Measurements from ENCODE around the gene CNNM1. TPM values are rescaled to one million over a fixed set of nuclear protein-coding genes. Genes with fewer than 3 reads are reported as not detected.

The CNNM1 gene
- total and polyA plus RNA-seq, 4 donors: 1.6 to 7.5 (median 6.6) TPM

- H3K27me3 ChIP-seq (ENCODE audit: control insufficient read depth, insufficient read depth, low read length): no peaks in the 10 kb centered on the region
- DNase-seq (ENCODE audit: low read depth in 4 of 6, low spot score in 6 of 6): peak in 4 of 6 donors; percentile 9 to 46 (median 24)
- no peaks in the 10 kb centered on the region for H3K9me3 ChIP-seq (ENCODE audit: control insufficient read depth, insufficient read depth, low read length)
- H3K27ac ChIP-seq (ENCODE audit: low read depth, low read length): no peak overlapping the region
- no peak overlapping the region for H3K4me3 ChIP-seq (ENCODE audit: low read depth, low read length)
- peaks cover 9% of the 10 kb centered on the region for H3K4me1 ChIP-seq (ENCODE audit: control insufficient read depth, insufficient read depth, low read length)
- WGBS (ENCODE audit: insufficient coverage): no CpG with 5 or more reads among the region's 2 CpGs
- H3K36me3 ChIP-seq (ENCODE audit: control insufficient read depth, insufficient read depth, low read length): peaks cover 37% of the 10 kb centered on the region
Measured at GRCh38 chr10:99395750-99396445, 66.7 kb downstream of the CNNM1 start.

DNA sequence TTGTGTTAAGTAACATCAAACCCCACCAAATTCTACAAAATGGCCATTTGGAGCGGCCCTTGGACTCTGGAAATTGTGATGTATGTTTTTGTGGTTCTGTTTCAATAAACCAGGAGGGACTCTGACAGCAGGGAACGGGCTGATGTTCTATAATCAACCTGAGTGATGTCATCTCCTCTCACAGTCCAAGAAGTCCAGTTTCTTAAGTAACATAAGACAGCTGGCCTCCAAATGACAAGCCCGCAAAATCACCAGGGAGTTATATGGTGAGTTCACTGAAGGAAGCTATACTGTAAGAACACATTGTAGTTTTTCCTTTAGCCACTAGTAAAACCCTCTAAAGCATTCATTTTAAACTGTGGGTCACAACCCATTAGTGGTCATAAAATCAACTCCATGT is 67.3 kb downstream of the CNNM1 start:
- no peak for DNase-seq (ENCODE audit: low read depth in 4 of 6, low spot score in 6 of 6)
- H3K9me3 ChIP-seq (ENCODE audit: control insufficient read depth, insufficient read depth, low read length): no peaks in the 10 kb centered on the region
- H3K27me3 ChIP-seq (ENCODE audit: control insufficient read depth, insufficient read depth, low read length): no peaks in the 10 kb centered on the region
- no peak overlapping the region for H3K4me3 ChIP-seq (ENCODE audit: low read depth, low read length)
- H3K4me1 ChIP-seq (ENCODE audit: control insufficient read depth, insufficient read depth, low read length): peaks cover 9% of the 10 kb centered on the region
- peaks cover 38% of the 10 kb centered on the region for H3K36me3 ChIP-seq (ENCODE audit: control insufficient read depth, insufficient read depth, low read length)
- H3K27ac ChIP-seq (ENCODE audit: low read depth, low read length): no peak overlapping the region
- WGBS (ENCODE audit: insufficient coverage): no CpG with 5 or more reads among the region's 3 CpGs

DNA sequence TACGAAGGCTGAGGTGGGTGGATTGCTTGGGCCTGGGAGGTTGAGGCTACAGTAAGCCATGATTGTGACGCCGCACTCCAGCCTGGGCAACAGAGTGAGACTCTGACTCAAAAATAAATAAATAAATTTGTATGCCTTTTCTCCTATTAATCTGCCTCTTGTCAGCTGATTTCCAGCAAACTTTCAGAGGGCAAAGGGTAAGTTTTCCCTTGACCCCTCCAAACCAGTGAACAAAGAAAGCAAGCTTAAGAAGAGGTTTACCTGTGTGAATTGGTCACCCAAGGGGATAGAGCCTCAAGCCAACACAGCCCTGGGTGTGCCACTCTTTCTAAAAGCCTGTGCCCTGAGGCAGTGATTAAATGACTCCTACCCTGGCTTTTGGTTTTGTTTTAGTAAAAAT is 70.5 kb downstream of the CNNM1 start:
- Histone ChIP-seq H3K27me3 (ENCODE audit: control insufficient read depth, insufficient read depth, low read length) (no peaks in the 10 kb centered on the region), H3K36me3 (ENCODE audit: control insufficient read depth, insufficient read depth, low read length) (peaks cover 39% of the 10 kb centered on the region)

DNA sequence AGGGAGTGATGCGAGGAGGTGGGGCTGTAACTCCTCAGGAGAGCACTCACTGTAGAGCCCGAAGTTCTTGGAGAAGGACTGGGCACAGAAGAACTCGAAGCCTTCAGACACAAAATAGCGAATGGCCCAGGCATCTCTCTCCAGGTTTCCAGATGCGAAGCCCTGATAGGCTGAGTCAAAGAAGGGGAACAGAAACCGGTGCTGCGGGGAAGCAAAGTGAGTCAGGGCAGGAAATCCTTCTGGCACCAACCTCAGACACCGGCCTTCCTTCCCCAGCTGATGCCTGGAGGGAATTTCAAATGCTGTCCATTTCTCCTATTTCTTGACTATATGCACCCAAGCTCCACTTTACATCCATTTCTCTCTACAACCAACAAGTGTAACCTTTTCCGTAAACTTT is 74.5 kb downstream of the CNNM1 start:
- Histone ChIP-seq H3K36me3 (ENCODE audit: control insufficient read depth, insufficient read depth, low read length) (peaks cover 44% of the 10 kb centered on the region), H3K4me3 (ENCODE audit: low read depth, low read length) (no peak overlapping the region), H3K4me1 (ENCODE audit: control insufficient read depth, insufficient read depth, low read length) (no peaks in the 10 kb centered on the region), H3K9me3 (ENCODE audit: control insufficient read depth, insufficient read depth, low read length) (no peaks in the 10 kb centered on the region), H3K27me3 (ENCODE audit: control insufficient read depth, insufficient read depth, low read length) (no peaks in the 10 kb centered on the region), H3K27ac (ENCODE audit: low read depth, low read length) (no peak overlapping the region)
- no peak for DNase-seq (ENCODE audit: low read depth in 4 of 6, low spot score in 6 of 6)
- 100% methylated on average over 9 of the region's 9 CpGs for WGBS (ENCODE audit: insufficient coverage)

More for the DNA sequence above, 70.5 kb downstream of the CNNM1 start:
- Histone ChIP-seq H3K9me3 (ENCODE audit: control insufficient read depth, insufficient read depth, low read length) (no peaks in the 10 kb centered on the region), H3K4me1 (ENCODE audit: control insufficient read depth, insufficient read depth, low read length) (peaks cover under 1% of the 10 kb centered on the region), H3K27ac (ENCODE audit: low read depth, low read length) (no peak overlapping the region), H3K4me3 (ENCODE audit: low read depth, low read length) (no peak overlapping the region)
- no peak for DNase-seq (ENCODE audit: low read depth in 4 of 6, low spot score in 6 of 6)
- 100% methylated on average over 1 of the region's 3 CpGs for WGBS (ENCODE audit: insufficient coverage)

- Histone ChIP-seq H3K4me1 (ENCODE audit: control insufficient read depth, insufficient read depth, low read length) (no peaks in the 10 kb centered on the region), H3K4me3 (ENCODE audit: low read depth, low read length) (no peak overlapping the region), H3K36me3 (ENCODE audit: control insufficient read depth, insufficient read depth, low read length) (peaks cover 29% of the 10 kb centered on the region), H3K27me3 (ENCODE audit: control insufficient read depth, insufficient read depth, low read length) (no peaks in the 10 kb centered on the region), H3K27ac (ENCODE audit: low read depth, low read length) (no peak overlapping the region), H3K9me3 (ENCODE audit: control insufficient read depth, insufficient read depth, low read length) (no peaks in the 10 kb centered on the region)
- DNase-seq (ENCODE audit: low read depth in 4 of 6, low spot score in 6 of 6): no peak
- 100% methylated on average over 2 of the region's 3 CpGs for WGBS (ENCODE audit: insufficient coverage)
Measured at GRCh38 chr10:99406149-99406548, 77.0 kb downstream of the CNNM1 start.

GRCh38 chr10:99410146-99410545 is 81.0 kb downstream of the CNNM1 start:
- no peaks in the 10 kb centered on the region for H3K27me3 ChIP-seq (ENCODE audit: control insufficient read depth, insufficient read depth, low read length)
- peaks cover 10% of the 10 kb centered on the region for H3K36me3 ChIP-seq (ENCODE audit: control insufficient read depth, insufficient read depth, low read length)
- H3K4me1 ChIP-seq (ENCODE audit: control insufficient read depth, insufficient read depth, low read length): no peaks in the 10 kb centered on the region
- WGBS (ENCODE audit: insufficient coverage): 86% methylated on average over 1 of the region's 1 CpG
- no peaks in the 10 kb centered on the region for H3K9me3 ChIP-seq (ENCODE audit: control insufficient read depth, insufficient read depth, low read length)
- no peak overlapping the region for H3K27ac ChIP-seq (ENCODE audit: low read depth, low read length)
- DNase-seq (ENCODE audit: low read depth in 4 of 6, low spot score in 6 of 6): no peak
- H3K4me3 ChIP-seq (ENCODE audit: low read depth, low read length): no peak overlapping the region

GRCh38 chr10:99410876-99411275 is 81.7 kb downstream of the CNNM1 start:
- DNase-seq (ENCODE audit: low read depth in 4 of 6, low spot score in 6 of 6): no peak
- H3K4me3 ChIP-seq (ENCODE audit: low read depth, low read length): no peak overlapping the region
- H3K27ac ChIP-seq (ENCODE audit: low read depth, low read length): no peak overlapping the region
- H3K4me1 ChIP-seq (ENCODE audit: control insufficient read depth, insufficient read depth, low read length): no peaks in the 10 kb centered on the region
- 100% methylated on average over 1 of the region's 4 CpGs for WGBS (ENCODE audit: insufficient coverage)
- no peaks in the 10 kb centered on the region for H3K27me3 ChIP-seq (ENCODE audit: control insufficient read depth, insufficient read depth, low read length)
- H3K9me3 ChIP-seq (ENCODE audit: control insufficient read depth, insufficient read depth, low read length): no peaks in the 10 kb centered on the region
- H3K36me3 ChIP-seq (ENCODE audit: control insufficient read depth, insufficient read depth, low read length): peaks cover 3% of the 10 kb centered on the region

DNA sequence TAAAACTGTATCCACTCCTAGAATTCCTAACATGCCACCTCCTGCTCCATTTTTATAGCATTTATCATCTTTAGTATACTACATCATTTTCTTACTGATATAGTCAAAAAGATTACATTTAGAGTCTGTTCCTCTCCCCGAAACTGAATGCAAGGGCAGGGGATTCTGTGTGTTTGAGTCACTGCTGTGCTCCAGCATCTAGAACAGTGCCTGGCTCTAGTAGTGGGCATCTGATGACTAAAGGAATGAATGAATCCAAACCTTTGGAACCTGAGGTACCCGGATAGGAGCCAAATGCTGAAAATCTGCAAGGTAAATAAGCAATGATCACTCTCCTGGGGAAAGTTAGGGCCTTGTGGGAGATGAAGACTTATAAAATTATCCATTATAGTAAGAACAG is 82.4 kb downstream of the CNNM1 start:
- no peaks in the 10 kb centered on the region for H3K4me1 ChIP-seq (ENCODE audit: control insufficient read depth, insufficient read depth, low read length)
- no peak for DNase-seq (ENCODE audit: low read depth in 4 of 6, low spot score in 6 of 6)
- H3K27ac ChIP-seq (ENCODE audit: low read depth, low read length): no peak overlapping the region
- H3K4me3 ChIP-seq (ENCODE audit: low read depth, low read length): no peak overlapping the region
- H3K27me3 ChIP-seq (ENCODE audit: control insufficient read depth, insufficient read depth, low read length): no peaks in the 10 kb centered on the region
- no peaks in the 10 kb centered on the region for H3K9me3 ChIP-seq (ENCODE audit: control insufficient read depth, insufficient read depth, low read length)
- H3K36me3 ChIP-seq (ENCODE audit: control insufficient read depth, insufficient read depth, low read length): no peaks in the 10 kb centered on the region
- 90% methylated on average over 2 of the region's 2 CpGs for WGBS (ENCODE audit: insufficient coverage)

DNA sequence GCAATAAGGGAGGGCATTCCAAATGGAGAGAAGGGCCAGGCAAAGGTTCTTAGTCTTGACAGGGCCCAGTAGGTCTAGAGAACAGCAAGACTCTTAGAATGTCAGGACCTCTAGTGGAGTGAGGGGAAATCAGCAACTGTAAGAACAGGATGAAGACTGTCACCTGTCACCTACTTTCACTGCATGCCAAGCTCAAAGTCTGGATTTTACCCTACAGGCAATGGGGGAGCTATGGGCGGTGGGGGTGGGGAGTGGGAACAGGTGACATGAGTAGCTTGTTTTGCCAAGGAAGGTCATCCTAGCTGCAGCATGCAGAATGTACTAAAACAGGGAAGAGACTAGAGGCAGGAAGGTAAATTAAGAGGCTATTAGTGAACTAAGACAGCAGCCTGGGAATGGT is 82.9 kb downstream of the CNNM1 start:
- DNase-seq (ENCODE audit: low read depth in 4 of 6, low spot score in 6 of 6): no peak
- no peaks in the 10 kb centered on the region for H3K4me1 ChIP-seq (ENCODE audit: control insufficient read depth, insufficient read depth, low read length)
- no peaks in the 10 kb centered on the region for H3K9me3 ChIP-seq (ENCODE audit: control insufficient read depth, insufficient read depth, low read length)
- 100% methylated on average over 1 of the region's 1 CpG for WGBS (ENCODE audit: insufficient coverage)
- H3K27ac ChIP-seq (ENCODE audit: low read depth, low read length): no peak overlapping the region
- H3K4me3 ChIP-seq (ENCODE audit: low read depth, low read length): no peak overlapping the region
- no peaks in the 10 kb centered on the region for H3K36me3 ChIP-seq (ENCODE audit: control insufficient read depth, insufficient read depth, low read length)
- H3K27me3 ChIP-seq (ENCODE audit: control insufficient read depth, insufficient read depth, low read length): no peaks in the 10 kb centered on the region

- peaks cover 12% of the 10 kb centered on the region for H3K36me3 ChIP-seq (ENCODE audit: control insufficient read depth, insufficient read depth, low read length)
- no peak for DNase-seq (ENCODE audit: low read depth in 4 of 6, low spot score in 6 of 6)
- no peaks in the 10 kb centered on the region for H3K9me3 ChIP-seq (ENCODE audit: control insufficient read depth, insufficient read depth, low read length)
- H3K4me1 ChIP-seq (ENCODE audit: control insufficient read depth, insufficient read depth, low read length): no peaks in the 10 kb centered on the region
- H3K4me3 ChIP-seq (ENCODE audit: low read depth, low read length): no peak overlapping the region
- no peaks in the 10 kb centered on the region for H3K27me3 ChIP-seq (ENCODE audit: control insufficient read depth, insufficient read depth, low read length)
- H3K27ac ChIP-seq (ENCODE audit: low read depth, low read length): no peak overlapping the region
Measured at GRCh38 chr10:99418910-99419624, 89.9 kb downstream of the CNNM1 start.

All from spinal cord (tissue), 10 donors.